PFSK-1 (cell line): ENCODE results near the gene CHRM4.

Experiments
- POLR2AphosphoS5 ChIP-seq: IDR thresholded peaks from 2 replicates; pipeline ENCODE4 v1.6.1; 2012; ENCODE audit warnings: low read depth, mild to moderate bottlenecking, control low read depth, low read length, moderate library complexity
- REST ChIP-seq, 2 experiments: IDR thresholded peaks; 2 replicates each; pipeline versions ENCODE4 v1.6.1 to v1.8.0; 2011 to 2012; ENCODE audit warnings: low read depth in 2 of 2, low read length in 2 of 2, control low read depth in 1 of 2, inconsistent platforms in 1 of 2, mild to moderate bottlenecking in 1 of 2, moderate library complexity in 1 of 2; ENCODE audit not compliant: insufficient read depth in 1 of 2
- SIN3A ChIP-seq: IDR thresholded peaks from 2 replicates; pipeline ENCODE4 v1.6.1; 2012; ENCODE audit warnings: mild to moderate bottlenecking, low read length, moderate library complexity, borderline replicate concordance; ENCODE audit not compliant: insufficient read depth
- TAF1 ChIP-seq: IDR thresholded peaks from 2 replicates; pipeline ENCODE4 v1.6.1; 2012; ENCODE audit warnings: low read length, control low read depth, borderline replicate concordance; ENCODE audit not compliant: insufficient read depth

DNA sequence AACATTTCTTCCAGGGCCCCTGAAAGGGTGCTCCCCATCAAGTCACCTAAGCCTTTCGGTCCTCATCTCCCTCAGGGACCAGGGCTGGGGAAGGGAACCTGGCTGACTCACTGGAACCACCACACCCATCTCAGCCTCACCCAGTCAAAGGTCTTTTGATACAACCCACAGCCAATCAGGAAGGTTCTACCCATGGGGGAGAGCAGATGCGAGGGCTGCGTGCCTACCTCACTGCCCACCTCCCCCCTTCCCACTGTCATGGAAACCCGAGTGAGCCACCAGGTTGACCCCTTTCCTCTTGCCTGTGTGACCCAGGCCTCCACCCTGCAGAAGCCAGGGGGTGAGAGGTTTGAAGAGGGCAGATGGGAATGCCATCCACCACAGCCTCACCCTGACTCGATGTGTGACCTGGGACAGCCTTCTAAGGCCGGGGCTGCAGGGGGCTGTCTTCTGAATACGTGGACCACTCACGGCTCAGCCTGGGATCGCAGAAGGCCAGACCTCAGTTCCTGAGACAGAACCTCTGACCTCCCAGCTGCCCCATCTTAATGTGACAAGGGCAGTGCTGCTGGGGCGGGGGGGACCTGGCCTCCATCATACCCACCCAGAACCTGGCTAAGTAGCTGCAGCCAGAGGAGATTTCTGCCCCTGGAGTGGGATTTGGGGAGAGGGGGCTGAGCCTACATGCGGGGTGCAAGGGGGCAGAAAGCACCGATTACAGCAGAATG lies 7.4 kb downstream of the CHRM4 start:
- TF ChIP-seq TAF1 (no peak), POLR2AphosphoS5 (peak; percentile 39; the same call in 1 of the 2 replicates), SIN3A (no peak), REST (IDR thresholded peaks at IDR 0.05; ENCODE audit: insufficient read depth in 1 of 2, low read depth in 2 of 2, low read length in 2 of 2) (no peak)
